GM21526 (cell line): Measurements from ENCODE around the gene LLGL2.
"Not testable (repeated sequence)": the region's sequence is repeated elsewhere in the genome, so short reads cannot be mapped to it uniquely, and the experiment has no call there.

Experiments used
- ATAC-seq: cut with Tn5 transposase; IDR thresholded peaks from one replicate; pipeline ENCODE4 v1.9.1; 2021; ENCODE audit warnings: moderate library complexity; ENCODE audit not compliant: unreplicated experiment, low FRiP score

The LLGL2 gene

DNA sequence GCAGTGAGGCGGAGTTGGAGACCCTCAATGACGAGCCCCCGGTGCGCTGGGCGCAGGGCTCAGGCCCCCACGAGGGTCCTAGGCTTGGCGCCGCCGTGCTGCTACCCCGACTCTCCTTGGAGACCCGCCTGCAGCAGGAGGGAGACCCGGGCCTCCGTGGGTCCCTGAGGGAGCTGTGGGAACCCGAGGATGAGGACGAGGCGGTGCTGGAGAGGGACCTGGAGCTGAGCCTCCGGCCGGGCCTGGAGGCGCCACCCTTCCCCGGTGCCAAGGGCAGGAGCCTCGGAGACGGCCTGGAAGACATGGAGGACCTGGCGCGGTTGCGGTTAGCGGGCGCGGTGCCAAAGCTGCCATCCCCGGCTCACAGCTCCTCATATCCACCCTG, 64.4 kb downstream of the LLGL2 start:
- no peak for ATAC-seq

- ATAC-seq = no peak
Measured at GRCh38 chr17:75590314-75590761, 64.8 kb downstream of the LLGL2 start.

GRCh38 chr17:75590849-75591721, 65.6 kb downstream of the LLGL2 start:
- no peak for ATAC-seq

DNA sequence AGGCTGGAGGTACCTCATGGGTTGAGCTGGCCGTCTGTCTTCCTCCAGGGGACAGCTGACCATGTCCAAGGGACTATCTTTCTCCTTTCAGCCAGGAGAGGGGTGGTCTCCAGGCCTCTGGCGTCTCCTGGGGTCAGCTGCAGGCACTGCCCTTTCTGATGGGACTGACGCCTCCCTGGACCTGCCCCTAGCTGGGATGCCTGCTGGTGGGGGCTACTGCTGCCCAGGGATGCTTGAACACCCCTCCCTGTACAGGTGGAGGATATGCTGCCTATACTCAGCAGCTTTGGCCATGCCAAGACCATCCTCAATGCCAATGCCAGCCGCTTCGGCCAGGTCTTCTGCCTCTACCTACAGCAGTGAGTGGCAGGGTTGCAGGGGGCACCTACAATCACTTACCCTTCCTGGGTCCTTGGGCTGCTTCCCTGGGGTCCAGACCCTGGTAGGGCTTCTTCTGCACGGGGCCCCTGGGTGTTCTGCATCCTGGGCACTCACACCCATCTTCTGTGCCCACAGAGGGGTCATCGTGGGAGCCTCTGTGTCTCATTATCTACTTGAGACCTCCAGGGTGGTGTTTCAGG, 66.3 kb downstream of the LLGL2 start:
- ATAC-seq = no peak

- ATAC-seq = no peak
Measured at GRCh38 chr17:75592348-75593020, 67.0 kb downstream of the LLGL2 start.

GRCh38 chr17:75593430-75593829, 67.9 kb downstream of the LLGL2 start:
- ATAC-seq = not testable (repeated sequence)

DNA sequence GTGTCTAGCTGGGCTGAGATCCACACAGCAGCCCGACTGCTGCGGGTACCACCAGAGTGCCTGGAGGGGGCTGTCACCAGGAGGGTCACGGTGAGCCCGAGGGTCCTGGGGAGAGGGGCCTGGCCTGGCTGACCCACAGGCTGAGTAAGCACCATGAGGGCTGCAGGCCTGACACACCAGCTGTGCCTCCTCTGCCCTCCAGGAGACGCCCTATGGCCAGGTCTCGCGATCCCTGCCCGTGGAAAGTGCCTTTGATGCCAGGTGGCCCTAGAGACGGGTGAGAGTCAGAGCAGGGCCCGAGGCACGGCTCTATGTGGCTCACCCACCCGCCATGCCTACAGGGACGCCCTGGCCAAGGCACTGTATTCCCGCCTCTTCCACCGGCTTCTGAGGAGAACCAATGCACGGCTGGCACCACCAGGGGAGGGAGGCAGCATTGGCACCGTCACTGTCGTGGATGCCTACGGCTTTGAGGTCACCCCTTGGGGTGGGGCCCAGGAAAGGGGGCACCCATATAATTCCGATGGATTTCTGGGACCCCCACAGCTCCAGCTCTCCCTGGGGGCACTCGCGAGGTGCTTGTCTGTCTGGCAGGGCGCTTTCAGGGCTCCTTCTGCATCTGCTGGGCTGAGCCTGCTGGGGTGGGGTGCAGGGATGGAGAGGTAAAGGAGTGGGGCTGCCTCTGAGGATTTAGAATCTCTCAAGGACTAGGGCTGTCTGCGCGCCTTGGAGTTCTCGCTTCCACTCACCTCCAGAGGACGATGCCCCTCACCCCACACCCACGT, 69.2 kb downstream of the LLGL2 start:
- ATAC-seq = no peak

DNA sequence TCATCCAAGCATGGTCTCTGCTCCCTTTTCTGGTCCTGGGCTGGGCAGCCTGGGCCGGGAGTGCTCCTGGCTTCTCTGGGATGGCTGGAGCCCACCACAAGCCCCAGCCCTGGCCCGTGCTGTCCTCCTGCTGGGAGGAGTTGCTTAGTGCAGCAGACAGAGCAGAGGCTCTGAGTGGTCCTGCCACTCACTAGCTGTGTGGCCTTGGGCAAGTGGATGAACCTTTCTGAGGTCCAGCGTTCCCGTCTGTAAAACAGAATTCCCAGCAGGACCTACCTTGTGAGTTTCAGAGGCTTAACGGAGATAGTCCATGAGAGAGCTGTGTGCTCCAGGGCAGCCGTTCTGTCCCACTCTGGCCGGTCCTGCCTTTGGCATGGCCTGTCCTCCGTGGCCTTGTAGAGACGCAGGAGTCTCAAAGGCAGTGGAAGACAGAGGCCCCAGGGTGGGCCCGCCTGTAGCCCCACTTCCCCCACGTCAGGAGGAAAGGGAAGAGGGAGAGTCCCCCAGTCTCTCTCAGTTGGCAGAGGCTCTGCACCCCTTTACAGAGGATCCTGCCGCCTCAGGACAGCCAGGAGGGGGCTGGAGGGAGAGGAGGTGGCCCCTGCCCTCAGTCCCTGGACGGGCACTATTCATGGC, 69.9 kb downstream of the LLGL2 start:
- ATAC-seq = no peak

- no peak for ATAC-seq
Measured at GRCh38 chr17:75595920-75596313, 70.4 kb downstream of the LLGL2 start.

DNA sequence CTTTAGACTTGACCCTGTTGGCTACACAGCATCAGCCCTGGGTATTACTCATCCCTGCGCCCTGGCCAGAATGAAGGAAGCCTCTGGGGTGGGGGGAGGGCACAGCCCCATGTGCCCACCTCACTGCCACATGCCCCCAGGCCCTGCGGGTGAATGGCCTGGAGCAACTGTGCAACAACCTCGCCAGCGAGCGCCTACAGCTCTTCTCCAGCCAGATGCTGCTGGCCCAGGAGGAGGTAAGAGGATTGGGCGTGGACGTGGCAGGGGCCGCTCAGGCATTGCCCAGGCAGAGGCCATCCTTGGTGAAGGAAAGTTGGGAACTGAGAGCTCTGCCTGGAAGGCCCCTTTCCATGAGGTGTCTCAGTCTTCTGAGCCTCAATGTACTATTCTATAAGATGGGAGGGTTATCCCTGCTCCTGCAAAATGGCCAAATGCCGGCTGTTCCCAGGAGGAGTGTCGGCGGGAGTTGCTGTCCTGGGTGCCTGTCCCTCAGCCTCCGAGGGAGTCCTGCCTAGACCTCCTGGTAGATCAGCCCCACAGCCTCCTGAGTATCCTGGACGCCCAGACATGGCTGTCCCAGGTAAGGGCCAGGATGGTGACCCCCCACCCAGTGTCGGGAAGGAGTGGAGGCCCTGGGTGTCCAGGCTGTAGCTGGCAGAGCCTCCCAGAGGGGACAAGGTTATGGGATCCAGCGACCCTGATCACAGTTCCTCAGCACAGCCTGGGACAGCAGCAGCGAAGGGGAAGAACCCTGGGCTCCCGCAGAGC, 71.0 kb downstream of the LLGL2 start:
- ATAC-seq = no peak

DNA sequence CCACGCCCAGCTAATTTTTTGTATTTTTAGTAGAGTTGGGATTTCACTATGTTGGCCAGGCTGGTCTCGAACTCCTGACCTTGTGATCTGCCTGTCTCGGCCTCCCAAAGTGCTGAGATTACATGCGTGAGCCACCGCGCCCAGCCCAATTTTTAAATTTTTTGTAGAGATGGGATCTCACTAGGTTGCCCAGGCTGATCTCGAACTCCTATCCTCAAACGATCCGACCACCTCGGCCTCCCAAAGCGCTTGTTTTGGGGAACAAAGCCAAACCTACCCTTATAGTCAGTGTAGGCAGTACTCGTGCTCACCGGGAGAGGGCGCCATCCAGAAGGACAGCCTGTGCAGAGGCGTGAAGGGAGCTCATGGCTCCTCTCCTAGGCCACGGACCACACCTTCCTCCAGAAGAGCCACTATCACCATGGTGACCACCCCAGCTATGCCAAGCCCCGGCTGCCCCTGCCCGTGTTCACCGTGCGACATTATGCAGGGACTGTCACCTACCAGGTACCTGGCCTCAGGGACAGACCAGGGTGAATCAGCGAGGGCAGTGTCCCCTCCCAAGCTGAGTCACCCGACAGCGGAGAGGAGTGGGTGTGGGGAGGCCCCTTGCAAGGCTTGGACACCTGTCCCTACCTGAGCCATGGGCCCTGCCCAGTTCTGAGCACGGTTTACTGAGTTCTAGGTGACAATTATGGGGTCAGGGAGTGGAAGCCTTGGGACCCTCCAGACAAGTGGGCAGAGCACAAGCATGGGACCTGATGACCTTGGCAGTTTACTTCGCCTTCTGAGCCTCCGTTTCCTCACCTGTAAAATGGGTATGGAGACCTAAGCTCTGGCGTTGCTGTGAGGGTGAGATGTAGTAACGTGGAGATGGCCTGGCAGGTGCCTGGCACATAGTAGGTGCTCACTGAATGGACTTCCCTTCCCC, 75.8 kb downstream of the LLGL2 start:
- ATAC-seq = no peak

- no peak for ATAC-seq
Measured at GRCh38 chr17:75602644-75603043, 77.1 kb downstream of the LLGL2 start.

DNA sequence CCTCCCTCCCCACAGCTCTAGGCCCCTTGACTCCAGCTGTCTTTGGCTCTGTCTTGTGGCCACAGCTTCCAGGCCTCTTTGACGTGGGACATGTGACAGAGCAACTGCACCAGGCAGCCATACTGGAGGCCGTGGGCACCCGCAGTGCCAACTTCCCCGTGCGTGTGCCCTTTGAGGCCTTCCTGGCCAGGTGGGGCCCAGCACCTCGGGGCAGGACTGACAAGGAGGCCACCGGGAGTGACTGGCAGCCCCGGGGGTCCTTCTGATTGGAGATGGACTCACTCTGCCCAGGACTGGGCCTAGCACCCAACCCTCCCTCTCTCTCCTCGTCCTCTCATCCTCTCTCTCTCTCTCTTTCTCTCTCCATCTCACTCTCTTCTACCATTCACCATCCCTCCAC, 77.6 kb downstream of the LLGL2 start:
- no peak for ATAC-seq

GRCh38 chr17:75604034-75604695, 78.7 kb downstream of the LLGL2 start:
- no peak for ATAC-seq

DNA sequence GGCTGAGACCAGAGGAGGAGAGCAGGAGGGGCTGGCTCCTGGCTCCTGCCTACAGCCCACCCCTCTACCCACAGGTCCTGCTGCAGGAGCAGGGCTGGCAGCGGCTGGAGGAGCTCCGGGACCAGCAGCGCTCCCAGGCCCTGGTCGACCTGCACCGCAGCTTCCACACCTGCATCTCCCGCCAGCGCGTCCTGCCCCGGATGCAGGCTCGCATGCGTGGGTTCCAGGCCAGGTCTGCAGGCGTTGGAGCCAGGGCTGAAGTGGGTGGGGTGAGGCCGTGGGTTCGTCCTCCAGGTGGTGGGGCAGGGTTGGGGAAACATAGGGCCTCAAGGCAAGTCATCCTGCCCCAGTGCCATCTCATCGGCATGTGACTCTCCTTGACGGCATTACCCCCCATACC, 80.3 kb downstream of the LLGL2 start:
- no peak for ATAC-seq

DNA sequence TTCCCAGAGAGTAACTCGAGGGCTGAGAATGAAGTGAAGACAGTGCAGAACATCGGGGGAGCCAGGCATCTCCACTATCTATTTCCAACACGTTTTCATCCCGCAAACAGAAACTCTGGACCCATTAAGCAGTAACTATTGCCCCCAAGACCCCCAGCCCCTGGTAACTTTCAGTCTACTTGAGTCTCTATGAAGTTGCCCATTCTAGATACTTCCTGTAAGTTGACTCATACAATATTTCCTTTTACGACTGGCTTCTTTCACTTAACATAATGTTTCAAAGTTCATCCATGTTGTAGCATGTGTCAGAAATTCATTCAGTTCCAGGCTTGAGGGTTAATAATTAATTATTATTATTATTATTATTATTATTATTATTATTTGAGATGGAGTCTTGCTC, 81.6 kb downstream of the LLGL2 start:
- ATAC-seq = no peak

GRCh38 chr17:75610103-75610984, 84.8 kb downstream of the LLGL2 start:
- ATAC-seq = no peak
